ENCODE results near the gene BNC1.

Gene BNC1

DNA sequence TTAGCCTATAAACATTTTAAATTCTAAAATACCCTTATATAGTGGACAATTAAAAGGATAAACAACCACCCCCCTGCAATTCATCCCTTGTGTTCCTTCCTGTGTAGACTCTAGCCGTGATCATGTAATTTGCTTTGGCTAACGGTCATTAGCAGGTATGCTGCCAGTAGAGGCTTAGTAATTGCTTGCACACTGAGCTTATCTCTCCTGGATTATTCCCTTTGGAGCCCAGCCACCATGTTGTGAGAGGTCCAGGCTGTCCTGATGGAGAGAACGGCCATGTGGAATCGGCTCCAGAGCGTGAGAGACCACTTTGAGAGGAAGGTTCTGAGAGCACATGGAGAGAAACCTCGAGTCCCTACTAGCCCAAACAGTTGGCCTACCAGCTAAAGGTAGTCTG lies 11.0 kb upstream of the BNC1 start:
- FAIRE-seq (no peak), DNase-seq (ENCODE audit: insufficient read length, low spot score) (no peak)
- no peak for TF ChIP-seq CTCF (IDR thresholded peaks at IDR 0.05; ENCODE audit: insufficient read depth, missing control alignments)

DNA sequence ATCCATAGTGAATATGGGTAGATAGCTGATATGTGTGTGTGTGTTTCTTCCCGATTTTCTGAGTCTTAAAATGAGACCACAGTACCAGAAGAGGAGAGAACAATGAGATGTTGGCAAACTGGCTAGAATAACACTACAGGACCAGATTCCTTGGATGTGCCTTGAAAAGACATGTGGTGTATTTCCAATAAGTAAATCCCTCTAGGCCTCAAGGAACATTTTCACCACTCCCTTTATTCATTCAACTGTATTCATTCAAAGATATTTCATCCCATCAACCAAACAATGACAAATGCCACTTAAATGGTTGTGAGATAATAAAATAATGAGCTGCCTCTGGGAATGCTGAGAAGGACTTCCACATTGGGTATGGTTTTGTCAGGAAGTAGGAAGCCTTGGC lies 8.7 kb upstream of the BNC1 start:
- DNase-seq (ENCODE audit: insufficient read length, low spot score) (no peak), FAIRE-seq (no peak)
- TF ChIP-seq CTCF (IDR thresholded peaks at IDR 0.05; ENCODE audit: insufficient read depth, missing control alignments), result no peak

DNA sequence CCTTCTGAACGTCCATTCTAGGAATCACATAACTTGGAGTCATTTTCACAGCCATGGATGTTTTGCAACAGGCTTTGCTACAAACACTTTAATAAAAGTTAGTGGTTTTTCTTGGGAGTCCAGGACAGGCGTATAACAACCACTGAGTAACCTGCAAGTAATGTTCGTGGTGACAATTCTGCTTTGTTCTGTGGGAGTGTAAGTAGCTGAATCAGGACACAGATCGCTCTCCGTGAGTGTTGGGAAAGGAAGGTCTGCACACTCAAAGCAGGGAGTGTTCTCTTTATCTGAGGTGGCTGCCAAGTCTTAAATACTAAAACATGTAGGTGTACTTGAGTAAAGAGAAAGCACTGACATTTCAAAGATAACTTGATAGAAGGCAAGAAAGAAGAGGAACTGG lies 7.9 kb upstream of the BNC1 start:
- no peak for TF ChIP-seq CTCF (IDR thresholded peaks at IDR 0.05; ENCODE audit: insufficient read depth, missing control alignments)
- no peak for FAIRE-seq
- no peak for DNase-seq (ENCODE audit: insufficient read length, low spot score)

- FAIRE-seq (no peak), DNase-seq (ENCODE audit: insufficient read length, low spot score) (no peak)
- no peak for TF ChIP-seq CTCF (IDR thresholded peaks at IDR 0.05; ENCODE audit: insufficient read depth, missing control alignments)
These were observed 5.8 kb upstream of the BNC1 start for GRCh38 chr15:83290236-83290635.

DNA sequence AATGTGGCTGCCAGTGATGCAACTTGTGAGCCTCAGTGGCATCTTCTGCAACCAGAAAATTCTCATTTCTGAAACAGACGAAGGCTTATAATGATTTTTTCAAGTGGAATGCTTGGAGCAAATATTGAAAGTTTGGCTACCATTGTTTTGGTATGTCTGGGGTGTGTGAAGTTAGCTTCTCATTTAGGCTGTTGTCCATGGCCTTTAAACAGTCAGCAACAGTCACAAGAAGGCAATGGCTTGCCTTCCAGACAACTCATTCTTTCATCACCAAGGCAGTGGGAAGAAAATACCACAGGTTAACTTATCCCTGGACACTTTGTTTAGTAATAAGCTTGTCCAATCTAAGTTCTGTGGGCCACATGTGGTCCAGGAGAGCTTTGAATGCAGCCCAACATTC lies 4.7 kb upstream of the BNC1 start:
- FAIRE-seq, result no peak
- no peak for DNase-seq (ENCODE audit: insufficient read length, low spot score)
- no peak for TF ChIP-seq CTCF (IDR thresholded peaks at IDR 0.05; ENCODE audit: insufficient read depth, missing control alignments)

DNA sequence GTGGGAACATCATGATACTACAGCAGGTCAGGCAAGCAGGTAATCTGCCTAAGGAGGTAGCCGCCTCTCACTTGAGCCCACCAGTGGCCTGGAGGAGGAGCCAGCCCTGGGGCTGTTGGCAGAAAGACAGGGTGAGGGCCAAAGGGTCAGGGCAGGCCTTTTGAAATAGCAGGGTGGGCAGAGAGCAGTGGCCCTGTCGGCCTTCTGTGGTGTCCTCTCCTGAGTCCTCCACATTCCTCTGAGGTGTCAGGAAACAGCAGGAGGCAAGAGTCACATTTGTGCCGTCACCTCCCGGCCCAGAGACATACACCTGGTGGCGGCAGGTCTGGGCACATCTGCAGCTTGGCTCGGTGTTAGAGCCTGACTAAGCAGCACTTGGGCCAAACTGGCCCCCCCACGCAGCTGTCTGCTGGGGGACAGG lies 3.9 kb upstream of the BNC1 start:
- DNase-seq (ENCODE audit: insufficient read length, low spot score), result no peak
- no peak for TF ChIP-seq CTCF (IDR thresholded peaks at IDR 0.05; ENCODE audit: insufficient read depth, missing control alignments)
- FAIRE-seq, result no peak

DNA sequence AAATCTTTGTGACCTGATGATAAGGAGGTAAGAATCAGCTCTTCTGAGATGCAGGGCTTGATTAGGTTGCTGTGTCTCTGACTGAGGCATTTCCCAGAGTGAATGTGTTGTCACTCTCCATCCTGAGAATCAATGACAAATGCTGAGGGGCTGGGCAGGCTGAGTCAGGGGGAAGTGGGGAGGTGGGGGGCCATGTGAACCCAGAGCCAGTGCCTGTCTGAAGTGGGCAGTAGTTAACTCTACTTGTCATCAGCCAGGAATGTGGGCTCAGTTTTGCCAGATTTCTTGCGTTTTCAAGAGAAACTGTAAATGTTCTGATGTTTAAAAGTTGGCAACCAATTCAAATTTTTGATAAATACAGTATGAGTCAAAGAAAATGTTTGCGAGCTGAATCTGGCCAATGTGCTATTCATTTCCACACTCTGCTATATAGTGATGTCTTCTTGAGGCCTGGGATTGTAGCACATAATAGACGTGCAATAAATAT lies 3.1 kb upstream of the BNC1 start:
- no peak for DNase-seq (ENCODE audit: insufficient read length, low spot score)
- no peak for TF ChIP-seq CTCF (IDR thresholded peaks at IDR 0.05; ENCODE audit: insufficient read depth, missing control alignments)
- no peak for FAIRE-seq

Data from D721Med (cell line).